COLO668 (cell line): ENCODE results near the gene ATP6V1F.
"Not testable (repeated sequence)": the region's sequence is repeated elsewhere in the genome, so short reads cannot be mapped to it uniquely, and the experiment has no call there.

Experiments used
- DNase-seq: peaks from one replicate; lab custom pipeline; 2025; ENCODE audit not compliant: unreplicated experiment; lab: John Stamatoyannopoulos, UW

ATP6V1F gene

GRCh38 chr7:128894101-128894440 is 31.4 kb downstream of the ATP6V1F start:
- DNase-seq, result no peak

GRCh38 chr7:128895320-128895719 is 32.7 kb downstream of the ATP6V1F start:
- DNase-seq, result no peak

- DNase-seq, result no peak
Observed at GRCh38 chr7:128899392-128899791, 36.7 kb downstream of the ATP6V1F start.

GRCh38 chr7:128900237-128900636 is 37.6 kb downstream of the ATP6V1F start:
- no peak for DNase-seq

GRCh38 chr7:128902761-128903585 is 40.3 kb downstream of the ATP6V1F start:
- no peak for DNase-seq

- DNase-seq, result no peak
Observed at GRCh38 chr7:128903621-128904361, 41.1 kb downstream of the ATP6V1F start.

GRCh38 chr7:128904381-128905197 is 41.9 kb downstream of the ATP6V1F start:
- DNase-seq, result no peak

GRCh38 chr7:128906001-128906765 is 43.5 kb downstream of the ATP6V1F start:
- no peak for DNase-seq

- DNase-seq, result no peak
Observed at GRCh38 chr7:128906766-128907559, 44.3 kb downstream of the ATP6V1F start.

- no peak for DNase-seq
Observed at GRCh38 chr7:128908750-128909624, 46.3 kb downstream of the ATP6V1F start.

- DNase-seq, result no peak
Observed at GRCh38 chr7:128909625-128910568, 47.2 kb downstream of the ATP6V1F start.

- no peak for DNase-seq
Observed at GRCh38 chr7:128910569-128910945, 47.9 kb downstream of the ATP6V1F start, which contains the start of gene KCP. TSS of gene KCP (minus strand) at chr7:128910709. CDS start at chr7:128910676, 33 bp downstream.

- no peak for DNase-seq
Observed at GRCh38 chr7:128911423-128912031, 48.9 kb downstream of the ATP6V1F start.

- DNase-seq, result no peak
Observed at GRCh38 chr7:128912281-128912680, 49.6 kb downstream of the ATP6V1F start.

- DNase-seq, result not testable (repeated sequence)
Observed at GRCh38 chr7:128912709-128913495, 50.2 kb downstream of the ATP6V1F start.

- no peak for DNase-seq
Observed at GRCh38 chr7:128913870-128914565, 51.4 kb downstream of the ATP6V1F start.
